Activated CD8-positive, alpha-beta memory T cell treated with anti-CD3 and anti-CD28 coated beads for 4 hours (primary cell): ENCODE results near the gene DNAH17.
A peak's percentile ranks its signal among the peaks of the same experiment; 100 is the strongest.
"Not testable (repeated sequence)": the region's sequence is repeated elsewhere in the genome, so short reads cannot be mapped to it uniquely, and the experiment has no call there.

Experiments
- DNase-seq, 2 donors: peaks; one replicate each; pipeline ENCODE4 v3.0.0-alpha.2; 2020; ENCODE audit warnings: low read depth in 2 of 2

The DNAH17 gene

DNA sequence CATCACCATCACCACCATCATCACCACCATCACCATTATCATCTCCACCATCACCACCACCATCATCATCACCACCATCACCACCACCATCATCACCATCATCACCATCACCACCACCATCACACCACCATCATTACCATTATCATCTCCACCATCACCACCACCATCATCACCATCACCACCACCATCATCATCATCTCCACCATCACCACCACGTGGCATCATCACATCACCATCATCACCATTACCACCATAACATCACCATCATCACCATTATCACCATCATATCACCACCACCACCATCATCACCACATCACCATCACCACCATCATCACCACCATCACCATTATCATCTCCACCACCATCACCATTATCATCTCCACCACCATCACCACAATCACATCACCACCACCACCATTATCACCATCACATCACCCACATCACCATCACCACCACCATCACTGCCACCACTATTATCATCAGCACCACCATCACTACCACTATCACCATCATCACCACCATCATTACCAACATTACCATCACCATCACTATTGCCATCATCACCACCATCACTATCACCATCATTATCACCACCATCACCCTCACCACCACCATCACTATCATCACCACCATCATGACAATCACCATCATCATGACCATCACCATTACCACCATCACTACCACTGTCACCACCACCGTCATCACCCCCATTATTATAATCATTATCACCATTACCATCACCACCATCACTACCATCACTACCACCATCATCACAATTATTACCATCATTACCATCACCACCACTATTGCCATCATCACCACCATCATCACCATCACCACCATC is 99.1 kb downstream of the DNAH17 start:
- no peak for DNase-seq

DNA sequence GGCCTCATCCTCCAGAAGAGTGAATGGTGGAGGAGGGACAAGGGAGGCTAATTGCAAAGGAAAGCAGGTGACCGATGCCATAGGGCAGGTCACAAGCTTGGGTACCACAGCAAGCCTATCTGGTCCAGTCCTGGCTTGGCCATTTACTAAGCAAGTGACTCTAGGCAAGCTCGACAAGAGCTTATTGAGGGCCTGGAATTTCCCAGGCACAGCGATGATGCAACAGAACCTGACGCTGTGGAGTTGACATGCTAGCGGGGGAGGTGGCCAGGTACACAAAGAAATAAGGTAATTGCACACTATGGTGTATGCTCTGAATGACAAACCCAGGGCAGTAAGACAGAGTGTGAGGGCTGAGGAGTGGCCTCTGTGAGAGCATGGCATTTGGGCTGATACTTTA is 100.2 kb downstream of the DNAH17 start:
- no peak for DNase-seq

DNA sequence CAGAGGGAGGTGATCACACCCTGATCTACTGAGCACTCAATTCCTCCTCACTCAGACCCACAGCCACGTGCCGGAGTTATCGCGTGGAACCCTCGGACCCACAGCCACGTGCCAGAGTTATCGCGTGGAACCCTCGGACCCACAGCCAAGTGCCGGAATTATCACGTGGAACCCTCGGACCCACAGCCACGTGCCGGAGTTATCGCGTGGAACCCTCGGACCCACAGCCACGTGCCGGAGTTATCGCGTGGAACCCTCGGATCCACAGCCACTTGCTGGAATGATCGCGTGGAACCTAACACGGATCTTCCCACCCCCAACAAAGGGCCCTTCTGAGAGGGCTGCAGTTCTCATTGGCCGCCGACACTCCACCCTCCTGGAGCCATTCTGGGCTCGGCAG is 101.0 kb downstream of the DNAH17 start:
- no peak for DNase-seq

DNA sequence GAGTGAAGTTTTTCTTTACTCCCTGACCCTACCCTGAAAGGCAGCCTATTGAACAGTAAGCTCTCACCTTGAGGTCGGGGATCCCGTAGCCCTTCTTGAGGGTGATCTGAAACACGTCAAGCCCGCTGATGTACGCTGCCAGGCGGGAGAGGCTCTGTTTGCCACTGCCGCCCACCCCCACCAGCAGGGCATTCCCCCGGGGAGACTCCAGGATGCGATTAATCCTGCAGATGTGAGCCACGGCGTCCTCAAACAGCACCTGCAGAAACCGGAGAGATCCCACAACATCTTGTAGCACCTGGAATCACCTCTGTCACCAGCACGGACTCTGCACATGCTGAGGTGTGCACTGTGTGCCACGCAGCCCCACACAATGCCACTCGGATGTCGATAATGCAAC is 102.0 kb downstream of the DNAH17 start:
- no peak for DNase-seq

DNA sequence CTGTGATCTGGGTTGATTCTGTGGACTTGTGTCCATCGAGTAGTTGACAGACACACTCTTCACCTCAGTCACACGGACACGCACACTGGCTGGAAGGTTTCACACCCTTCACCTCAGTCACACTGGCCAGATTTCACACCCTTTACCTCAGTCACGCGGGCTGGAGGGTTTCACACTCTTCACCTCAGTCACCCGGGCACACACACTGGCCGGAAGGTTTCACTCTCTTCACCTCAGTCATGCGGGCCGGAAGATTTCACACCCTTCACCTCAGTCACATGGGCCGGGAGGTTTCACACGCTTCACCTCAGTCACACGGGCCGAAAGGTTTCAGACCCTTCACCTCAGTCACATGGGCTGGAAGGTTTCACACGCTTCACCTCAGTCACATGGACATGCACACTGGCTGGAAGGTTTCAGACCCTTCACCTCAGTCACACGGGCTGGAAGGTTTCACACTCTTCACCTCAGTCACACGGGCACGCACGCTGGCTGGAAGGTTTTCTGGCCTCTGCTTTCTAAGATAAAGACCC is 102.5 kb downstream of the DNAH17 start:
- peak in 1 of 2 donors; percentile 4 for DNase-seq

DNA sequence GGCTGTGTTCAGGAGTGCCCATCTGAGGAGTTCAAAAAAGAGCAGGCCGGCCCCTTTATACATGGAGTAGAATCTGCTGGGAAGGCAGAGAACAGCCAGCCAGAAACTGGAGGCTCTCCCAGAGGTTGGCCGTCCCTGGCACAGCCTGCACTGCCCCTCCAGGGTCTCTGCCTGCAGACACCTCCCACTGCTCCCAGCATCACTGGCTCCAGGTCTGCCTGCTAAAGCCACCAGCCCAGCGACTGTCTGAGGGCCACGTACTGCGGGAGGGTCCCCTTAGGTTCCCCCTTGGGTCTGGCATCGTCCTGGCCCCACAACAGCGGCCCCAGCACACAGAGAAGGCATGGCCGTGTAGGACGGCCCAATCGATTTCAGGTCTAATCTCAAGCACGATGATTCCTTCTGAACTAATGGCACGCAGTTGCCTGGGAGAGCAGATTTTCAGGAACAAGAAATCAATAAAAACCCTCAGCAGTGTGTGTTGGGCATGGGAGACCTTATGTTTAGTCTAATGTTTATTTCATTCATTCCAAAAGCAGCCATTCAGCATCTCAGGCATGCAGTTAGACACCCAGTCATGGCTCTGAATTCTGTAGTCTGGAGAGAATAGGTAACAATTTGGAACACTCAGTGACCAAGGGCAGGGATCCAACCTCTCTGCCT is 103.1 kb downstream of the DNAH17 start:
- DNase-seq = no peak

DNA sequence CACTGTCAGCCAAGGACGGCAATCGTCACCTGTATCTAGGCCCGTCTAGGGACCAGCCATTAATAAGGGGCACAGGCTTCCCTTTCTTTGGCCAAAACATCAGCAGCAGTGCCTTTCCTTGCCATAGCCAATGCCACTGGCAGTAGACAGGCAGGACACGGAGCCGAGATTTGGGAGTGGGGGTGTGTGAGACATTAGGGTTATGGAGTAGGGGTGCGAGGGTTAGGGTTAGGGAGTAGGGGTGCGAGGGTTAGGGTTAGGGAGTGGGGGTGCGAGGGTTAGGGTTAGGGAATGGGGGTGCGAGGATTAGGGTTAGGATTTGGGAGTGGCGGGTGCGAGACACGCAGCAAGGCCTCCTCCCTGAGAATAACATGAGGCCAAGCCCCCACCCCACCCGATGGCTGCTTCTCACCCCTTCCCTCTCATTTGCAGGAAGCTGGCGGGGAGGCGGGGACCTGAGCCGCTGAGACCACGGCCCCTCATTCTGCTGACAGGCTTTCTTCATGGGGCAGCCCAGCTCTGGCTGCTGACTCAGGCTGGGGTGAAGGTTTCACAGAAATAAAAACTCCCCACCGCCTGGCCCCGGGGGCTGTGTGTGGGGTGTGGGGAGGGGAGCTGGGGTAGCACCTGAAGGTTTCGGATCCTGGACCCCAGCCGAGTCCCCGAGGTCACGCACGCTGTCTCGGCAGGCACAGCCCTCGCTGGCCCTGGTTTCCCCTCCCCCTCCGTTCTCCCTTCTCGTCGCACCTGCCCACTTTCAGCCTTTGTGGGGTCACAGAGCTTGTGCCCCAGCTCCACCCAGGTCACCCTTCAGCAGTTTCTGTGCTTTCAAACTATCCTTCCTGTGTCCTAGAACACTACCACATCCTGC is 104.9 kb downstream of the DNAH17 start:
- no peak for DNase-seq

DNA sequence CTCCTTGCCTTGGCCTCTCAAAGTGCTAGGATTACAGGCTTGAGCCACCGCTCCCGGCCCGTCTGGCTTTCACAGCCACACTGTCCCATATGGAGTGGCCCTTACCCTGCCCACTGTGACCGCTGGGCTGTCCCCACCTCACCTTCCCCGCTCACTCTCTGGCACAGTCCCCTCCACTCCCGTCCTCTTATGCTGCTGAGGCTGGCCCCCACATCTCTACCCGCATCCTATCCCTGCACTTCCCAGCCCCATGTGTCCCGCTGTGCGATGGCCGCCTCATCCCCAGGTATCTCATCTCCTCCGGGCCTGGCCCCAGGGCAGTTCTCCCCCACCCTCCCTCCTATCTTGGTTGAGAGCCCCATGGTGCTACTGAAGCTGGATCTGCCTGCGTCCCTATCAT is 105.6 kb downstream of the DNAH17 start:
- no peak for DNase-seq

DNA sequence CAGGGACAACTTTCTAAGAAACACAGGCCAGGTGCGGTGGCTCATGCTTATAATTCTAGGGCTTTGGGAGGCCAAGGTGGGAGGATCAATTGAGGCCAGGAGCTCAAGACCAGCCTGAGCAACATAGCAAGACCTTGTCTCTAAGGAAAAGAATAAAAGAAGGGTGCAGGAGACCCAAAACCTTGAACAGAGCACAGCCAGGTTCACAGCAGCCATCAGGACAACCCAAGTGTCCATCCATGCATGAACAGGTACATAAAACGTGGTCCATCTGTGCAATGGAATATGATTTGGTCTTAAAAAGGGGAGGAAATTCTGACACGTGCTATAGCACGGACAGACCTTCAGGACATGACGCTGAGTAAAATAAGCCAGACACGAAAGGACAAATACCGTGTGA is 107.8 kb downstream of the DNAH17 start:
- DNase-seq = no peak

DNA sequence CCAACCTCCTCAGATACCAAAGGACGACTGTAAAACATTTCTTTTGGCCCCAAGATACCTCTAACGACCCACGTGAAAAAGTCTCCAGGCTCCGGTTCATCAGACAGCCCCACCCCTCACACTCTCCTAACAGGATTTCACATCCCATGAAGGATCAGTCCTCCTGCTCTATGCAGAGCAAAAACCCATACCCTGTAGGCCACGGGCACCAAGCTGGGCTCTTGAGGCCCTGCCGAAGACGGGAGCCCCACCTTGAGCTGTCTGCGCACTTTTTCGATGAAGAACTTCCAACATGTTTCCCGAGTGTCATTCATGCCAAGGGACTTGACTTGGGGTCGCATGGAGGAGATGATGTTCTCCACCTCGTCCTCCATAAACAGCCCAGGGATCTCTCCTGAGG is 108.8 kb downstream of the DNAH17 start:
- DNase-seq = no peak

DNA sequence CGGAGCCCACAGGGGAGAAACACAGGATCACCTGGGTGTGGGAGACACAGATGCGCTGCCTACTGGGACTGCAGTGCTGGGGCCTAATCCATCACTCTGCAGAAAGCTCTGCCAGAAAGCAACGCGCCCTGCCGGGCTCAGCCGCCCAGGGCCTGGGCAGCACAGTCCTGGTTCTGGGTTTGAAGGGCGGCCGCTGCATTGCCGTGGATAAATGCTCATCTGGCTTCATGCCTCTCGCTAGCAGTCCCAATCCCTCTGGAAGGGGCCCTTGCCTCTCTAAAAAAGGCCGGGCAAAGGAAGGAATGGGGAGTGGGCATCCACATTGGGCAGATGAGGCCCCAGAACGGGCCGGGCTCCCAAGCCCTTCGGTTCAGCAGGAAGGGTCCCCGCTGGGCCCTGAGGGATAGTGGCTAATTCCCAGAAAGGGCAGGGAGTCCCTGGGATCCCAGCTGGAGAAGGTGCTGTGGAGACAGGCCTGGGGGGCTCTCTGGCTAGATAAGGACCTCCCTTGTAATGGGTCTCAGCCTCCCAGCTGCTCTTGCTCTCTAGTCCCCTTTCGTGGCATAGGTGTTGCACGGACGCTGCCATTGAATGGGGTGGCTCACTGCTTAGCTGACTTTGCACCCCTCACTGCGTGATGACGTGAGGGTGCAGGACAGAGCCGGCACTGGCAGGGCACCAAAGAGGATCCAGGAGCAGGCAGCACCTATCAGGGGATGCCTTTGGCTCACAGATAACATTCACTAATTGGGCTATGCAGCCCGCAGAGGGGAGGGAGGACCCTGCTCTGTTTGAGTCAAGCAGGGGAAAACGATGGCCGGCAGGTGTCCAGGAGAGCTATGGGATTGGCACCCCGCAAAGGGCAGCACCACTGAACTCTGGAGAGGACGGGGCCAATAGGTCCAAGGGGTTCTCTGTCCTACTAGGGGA is 110.1 kb downstream of the DNAH17 start:
- DNase-seq = no peak

DNA sequence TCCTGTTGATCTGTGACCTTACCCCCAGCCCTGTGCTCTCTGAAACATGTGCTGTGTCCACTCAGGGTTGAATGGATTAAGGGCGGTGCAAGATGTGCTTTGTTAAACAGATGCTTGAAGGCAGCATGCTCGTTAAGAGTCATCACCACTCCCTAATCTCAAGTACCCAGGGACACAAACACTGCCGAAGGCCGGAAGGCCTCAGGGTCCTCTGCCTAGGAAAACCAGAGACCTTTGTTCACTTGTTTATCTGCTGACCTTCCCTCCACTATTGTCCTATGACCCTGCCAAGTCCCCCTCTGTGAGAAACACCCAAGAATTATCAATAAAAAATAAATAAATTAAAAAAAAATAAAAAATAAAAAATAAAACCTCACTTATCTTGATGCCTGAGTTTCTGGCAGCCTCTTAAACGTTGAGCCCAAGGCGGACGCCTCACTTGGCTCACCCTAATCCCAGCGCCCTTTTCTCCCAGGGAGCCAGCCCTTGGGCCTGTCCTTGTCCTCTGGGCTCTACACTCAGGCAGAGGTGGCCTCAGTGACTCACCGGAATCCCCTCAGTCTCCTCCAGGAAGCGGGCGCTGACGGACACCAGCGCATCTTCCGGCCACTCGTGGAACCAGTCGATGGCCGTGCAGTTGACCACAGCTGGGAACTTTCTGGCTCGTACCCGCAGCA is 110.9 kb downstream of the DNAH17 start:
- not testable (repeated sequence) for DNase-seq

DNA sequence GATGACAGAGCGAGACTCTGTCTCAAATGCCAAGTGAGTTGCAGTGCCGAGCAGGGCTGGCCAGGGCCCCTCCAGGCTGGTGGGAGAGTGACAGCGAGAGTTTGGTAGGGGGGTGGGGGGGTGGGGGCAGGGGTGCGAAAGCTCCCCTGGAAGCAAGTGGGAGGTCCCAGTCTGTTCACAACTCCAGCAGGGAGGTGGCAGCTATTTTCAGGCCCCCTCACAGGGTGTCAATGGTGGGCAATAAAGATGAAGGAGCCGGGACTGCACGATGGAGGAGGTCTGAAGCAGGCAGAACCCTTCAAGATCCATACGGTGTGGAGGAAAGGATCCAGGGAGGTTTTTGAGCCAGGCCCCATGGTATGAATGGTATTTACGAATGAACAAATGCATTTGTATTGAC is 115.0 kb downstream of the DNAH17 start:
- no peak for DNase-seq

DNA sequence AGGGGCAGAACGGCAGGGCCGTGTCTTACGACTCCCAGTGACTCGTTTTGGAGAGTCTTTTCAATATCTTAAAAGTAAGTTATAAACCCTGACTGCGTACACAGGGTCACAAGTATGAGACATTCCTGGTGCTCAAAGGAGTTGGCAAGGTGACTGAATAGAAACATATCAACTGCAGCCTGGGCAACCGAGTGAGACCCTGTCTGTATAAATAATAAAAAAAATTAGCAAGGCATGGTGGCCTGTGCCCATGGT is 115.5 kb downstream of the DNAH17 start:
- no peak for DNase-seq

DNA sequence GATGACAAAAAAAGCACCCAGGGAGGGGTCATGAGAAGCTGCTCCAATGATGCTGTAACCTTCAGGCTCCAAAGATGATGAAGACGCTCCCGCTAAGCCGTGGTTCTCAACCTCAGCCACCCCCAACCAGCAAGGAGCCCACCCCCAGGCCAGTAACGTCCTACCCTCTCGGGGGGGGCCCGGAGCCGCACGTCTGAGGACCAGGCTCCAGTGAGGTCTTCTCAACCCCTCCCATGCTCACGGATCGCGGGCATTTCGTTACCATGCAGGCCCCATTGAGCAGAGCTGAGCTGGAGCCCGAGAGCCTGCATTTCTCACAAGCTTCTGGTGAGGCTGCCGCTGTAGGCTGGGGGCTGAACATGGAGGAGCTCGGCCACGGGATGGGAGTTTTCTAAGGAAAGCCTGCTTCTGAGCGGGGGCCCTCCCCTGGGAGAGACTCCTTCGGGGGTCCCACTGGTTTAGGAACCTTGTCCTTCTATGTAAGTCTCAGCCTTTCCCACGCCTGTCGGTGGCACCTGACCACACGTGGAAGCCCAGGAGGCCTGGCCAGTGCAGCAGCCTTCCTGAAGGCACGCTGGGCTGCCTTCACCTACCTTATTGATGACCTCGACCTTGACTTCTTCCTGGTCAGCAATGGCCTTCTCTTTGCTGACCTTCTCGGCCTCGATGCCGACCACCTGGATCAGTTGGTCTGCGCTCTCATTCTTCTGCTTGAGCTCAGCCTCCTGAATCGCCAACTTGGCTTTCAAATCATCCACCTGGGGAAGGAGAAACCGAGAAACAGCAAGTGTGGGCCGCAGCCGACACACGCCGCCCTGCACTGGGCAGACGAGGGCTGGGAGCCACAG is 116.0 kb downstream of the DNAH17 start:
- DNase-seq = no peak

DNA sequence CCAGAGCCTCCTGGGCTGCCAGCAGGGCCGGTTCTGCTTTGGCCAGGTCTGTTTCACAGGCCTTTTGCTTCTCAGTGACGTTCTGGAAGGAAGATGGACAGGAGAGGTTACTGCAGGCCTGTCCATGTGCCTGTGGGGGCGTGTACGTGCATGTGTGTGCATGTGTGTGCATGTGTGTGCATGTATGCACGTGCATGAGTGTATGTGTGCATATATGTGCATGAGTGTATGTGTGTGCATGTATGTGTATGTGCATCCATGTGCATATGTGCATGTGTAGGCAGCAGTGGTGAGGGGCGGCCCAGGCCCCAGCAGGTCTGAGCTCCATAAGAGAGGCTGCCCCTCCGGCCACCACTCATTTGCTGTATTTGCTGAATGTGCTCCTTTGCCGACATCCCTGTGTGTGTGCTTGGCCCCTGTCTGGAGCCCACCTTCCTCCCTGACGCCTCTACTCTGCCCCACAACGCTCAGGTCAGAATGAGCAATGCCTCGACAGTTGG is 117.0 kb downstream of the DNAH17 start:
- no peak for DNase-seq

DNA sequence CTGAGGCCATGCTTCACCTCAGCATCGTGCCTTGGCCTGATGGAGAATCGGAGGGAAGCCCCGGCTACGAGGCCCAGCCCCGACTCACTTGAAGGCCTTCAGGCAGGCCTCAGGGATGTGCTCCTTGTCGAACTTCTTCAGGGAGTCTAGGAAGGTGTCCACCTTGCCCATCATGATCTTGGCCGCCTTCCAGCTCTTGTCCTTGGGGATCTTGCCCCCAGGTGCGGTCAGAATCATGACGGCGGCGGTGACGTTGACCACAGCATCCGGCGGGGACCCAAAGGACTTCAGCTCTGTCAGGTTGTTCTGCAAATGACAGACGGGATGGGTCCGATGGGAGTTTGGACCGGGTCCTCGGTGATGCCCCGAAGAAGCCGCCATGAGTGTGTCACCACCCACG is 117.5 kb downstream of the DNAH17 start:
- DNase-seq = no peak

DNA sequence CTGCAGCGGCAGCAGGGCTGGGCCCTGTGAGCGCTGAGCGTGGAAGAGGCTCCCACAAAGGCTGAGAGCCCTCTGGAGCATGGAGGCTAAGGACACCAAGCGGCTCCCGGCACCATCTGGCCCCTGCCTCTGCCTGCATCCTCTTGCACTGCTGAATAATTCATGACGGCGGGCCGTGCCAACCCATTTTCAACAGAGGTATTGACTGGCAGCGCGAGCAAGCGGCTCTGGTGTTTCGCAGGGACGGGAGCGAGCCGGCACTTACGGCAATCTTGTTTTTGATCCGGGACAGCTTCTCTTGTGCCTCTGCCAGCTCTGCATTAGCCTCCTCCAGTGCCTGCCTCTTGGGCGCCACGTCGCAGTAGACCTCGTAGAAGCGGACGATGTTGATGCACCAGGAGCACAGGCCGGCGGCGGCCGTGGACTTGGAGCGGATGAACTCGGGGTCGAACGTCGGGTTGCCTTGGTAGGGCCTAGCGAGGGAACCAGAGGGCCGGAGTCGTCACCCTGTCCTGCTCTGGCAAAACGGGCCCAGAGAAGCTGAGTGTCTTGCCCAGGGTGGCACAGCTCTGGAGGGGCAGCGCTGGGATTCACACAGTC is 118.4 kb downstream of the DNAH17 start:
- no peak for DNase-seq

DNA sequence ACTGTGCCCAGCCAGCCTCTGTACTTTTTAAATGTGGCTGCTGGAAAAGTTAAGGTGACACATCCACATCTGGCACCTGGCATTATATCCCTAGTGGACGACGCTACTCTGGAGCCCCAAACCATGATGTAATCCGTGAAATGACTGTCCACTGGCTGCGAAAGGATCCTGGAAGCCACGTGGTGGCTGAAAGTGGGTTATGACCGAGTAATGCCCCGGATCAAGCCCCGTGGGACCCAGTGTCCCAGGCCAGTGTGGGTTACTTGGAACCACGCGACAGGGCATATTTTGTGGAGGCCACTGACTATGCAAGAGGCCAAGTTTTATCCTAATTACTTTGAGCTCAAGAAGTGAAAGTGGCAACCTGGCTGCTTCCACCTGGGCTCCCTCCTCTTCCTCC is 119.1 kb downstream of the DNAH17 start:
- no peak for DNase-seq
